Gastroesophageal sphincter (tissue), 4 donors: Measurements from ENCODE around the gene DRC7. TPM values are rescaled to one million over a fixed set of nuclear protein-coding genes. Genes with fewer than 3 reads are reported as not detected.

Experiments
- ATAC-seq: fragments of 150-250 bp; one replicate; pipeline ENCODE4 v1.9.1; 2016; ENCODE audit warnings: mild to moderate bottlenecking, moderate library complexity
- H3K27ac ChIP-seq, 4 donors: fragments of 200-600 bp; sonication (generic) in 3 of 4; 1 replicate in 3 of 4; 2 replicates in 1 of 4; pipeline ENCODE4 v1.5.1; 2016 to 2019
- H3K27me3 ChIP-seq: fragments of 200-600 bp; sonication (generic); one replicate; pipeline ENCODE4 v1.5.1; 2019
- H3K36me3 ChIP-seq, 2 donors: fragments of 200-600 bp; sonication (generic); one replicate each; pipeline ENCODE4 v1.5.1; 2019; ENCODE audit warnings: control low read depth in 1 of 2
- H3K4me1 ChIP-seq, 3 donors: fragments of 200-600 bp; sonication (generic); 1 replicate in 2 of 3; 2 replicates in 1 of 3; pipeline ENCODE4 v1.5.1; 2016 to 2019; ENCODE audit warnings: control low read depth in 2 of 3
- H3K4me3 ChIP-seq, 2 donors: fragments of 200-600 bp; sonication (generic); one replicate each; pipeline ENCODE4 v1.5.1; 2019; ENCODE audit warnings: mild to moderate bottlenecking in 1 of 2, moderate library complexity in 1 of 2
- H3K9me3 ChIP-seq, 3 donors: fragments of 200-600 bp; sonication (generic); one replicate each; pipeline ENCODE4 v1.5.1; 2017 to 2019; ENCODE audit warnings: control low read depth in 2 of 3
- EP300 ChIP-seq: sonication (generic); formaldehyde crosslinking; IDR thresholded peaks from one replicate; pipeline ENCODE4 v1.6.1; 2017; ENCODE audit warnings: antibody characterized with exemption, mild to moderate bottlenecking
- POLR2A ChIP-seq, 2 donors: fragments of 450-650 bp; IDR thresholded peaks; one replicate each; pipeline ENCODE4 v1.6.1; 2017; ENCODE audit warnings: antibody characterized with exemption in 2 of 2, mild to moderate bottlenecking in 2 of 2, moderate library complexity in 1 of 2
- POLR2AphosphoS5 ChIP-seq: sonication (generic); formaldehyde crosslinking; IDR thresholded peaks from one replicate; pipeline ENCODE4 v1.6.1; 2017; ENCODE audit warnings: antibody characterized with exemption
- WGBS, 2 donors: methylation state at CpG; one replicate each; pipeline ENCODE4 v1.1.5; 2018; ENCODE audit warnings: low coverage in 1 of 2; 5-methylcytosine and 5-hydroxymethylcytosine counted together
- total RNA-seq, 4 donors: library from RNA; depleted of rRNA; stranded (reverse); fragments of >200 nt; gene quantifications; one replicate each; pipeline ENCODE4 v1.1.0, GENCODE V29; 2016
- TF ChIP-seq, protein P1 (sequence below), 4 experiments: fragments of 200-600 bp in 2 of 4; fragments of 450-650 bp in 2 of 4; sonication (generic) in 1 of 4; IDR thresholded peaks; one replicate each; pipeline ENCODE4 v1.5.1; 2017 to 2019; ENCODE audit warnings: antibody characterized with exemption in 4 of 4, mild to moderate bottlenecking in 2 of 4, moderate library complexity in 2 of 4

DRC7 gene
- total RNA-seq, 4 donors from 2014 or later = 0.15 TPM; not detected in 3

DNA sequence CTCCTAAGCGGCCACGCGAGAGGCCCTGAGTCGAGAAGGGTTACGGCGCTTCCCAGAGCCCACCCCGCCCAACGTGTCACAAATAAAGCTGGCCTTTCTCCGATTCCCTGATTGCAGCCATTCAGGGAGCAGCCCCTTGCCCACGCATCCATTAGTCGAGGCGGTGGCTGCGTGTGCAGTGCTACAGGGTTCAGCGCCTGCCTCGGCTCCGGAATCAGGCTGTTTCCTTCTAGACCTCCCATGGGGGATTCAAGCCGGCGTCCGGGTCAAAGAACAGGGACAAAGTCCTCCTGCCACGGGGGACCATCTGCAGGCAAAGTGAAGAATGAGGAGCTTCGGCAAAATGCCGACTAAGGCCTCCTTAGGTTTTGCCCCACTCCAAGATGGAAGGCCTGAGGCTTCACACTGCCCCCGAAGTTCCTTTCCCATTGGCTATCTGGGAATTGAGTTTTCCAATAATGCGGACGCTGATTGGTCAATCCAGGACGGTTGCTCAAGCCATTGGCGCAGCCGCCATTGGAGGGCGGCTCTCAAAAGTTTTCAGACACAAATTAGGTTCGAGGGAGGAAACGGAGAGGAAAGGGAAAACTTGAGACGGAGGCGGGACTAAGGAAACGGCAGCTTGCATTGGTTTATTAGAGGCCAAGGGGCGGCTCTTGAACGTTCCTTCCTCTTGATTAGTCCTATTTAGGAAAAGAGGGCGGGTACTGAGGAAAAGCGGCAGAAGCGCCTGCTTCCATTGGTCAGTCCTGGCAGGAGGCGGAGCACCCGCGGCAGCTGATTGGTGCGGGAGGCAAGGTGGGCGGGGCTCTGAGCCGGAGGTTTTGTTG is 40.5 kb downstream of the DRC7 start:
- peak overlapping the region; percentile 90 to 94 for H3K4me3 ChIP-seq
- 0% methylated on average over 3 of the region's 45 CpGs; no CpG with 5 or more reads in 1 of the 2 donors for WGBS, 2 donors
- peak; percentile 25 to 50 for TF ChIP-seq POLR2A (IDR thresholded peaks at IDR 0.05)
- peak; percentile 53 for TF ChIP-seq POLR2AphosphoS5
- TF ChIP-seq, protein P1, sequence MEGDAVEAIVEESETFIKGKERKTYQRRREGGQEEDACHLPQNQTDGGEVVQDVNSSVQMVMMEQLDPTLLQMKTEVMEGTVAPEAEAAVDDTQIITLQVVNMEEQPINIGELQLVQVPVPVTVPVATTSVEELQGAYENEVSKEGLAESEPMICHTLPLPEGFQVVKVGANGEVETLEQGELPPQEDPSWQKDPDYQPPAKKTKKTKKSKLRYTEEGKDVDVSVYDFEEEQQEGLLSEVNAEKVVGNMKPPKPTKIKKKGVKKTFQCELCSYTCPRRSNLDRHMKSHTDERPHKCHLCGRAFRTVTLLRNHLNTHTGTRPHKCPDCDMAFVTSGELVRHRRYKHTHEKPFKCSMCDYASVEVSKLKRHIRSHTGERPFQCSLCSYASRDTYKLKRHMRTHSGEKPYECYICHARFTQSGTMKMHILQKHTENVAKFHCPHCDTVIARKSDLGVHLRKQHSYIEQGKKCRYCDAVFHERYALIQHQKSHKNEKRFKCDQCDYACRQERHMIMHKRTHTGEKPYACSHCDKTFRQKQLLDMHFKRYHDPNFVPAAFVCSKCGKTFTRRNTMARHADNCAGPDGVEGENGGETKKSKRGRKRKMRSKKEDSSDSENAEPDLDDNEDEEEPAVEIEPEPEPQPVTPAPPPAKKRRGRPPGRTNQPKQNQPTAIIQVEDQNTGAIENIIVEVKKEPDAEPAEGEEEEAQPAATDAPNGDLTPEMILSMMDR (IDR thresholded peaks at IDR 0.05) = no peak
- no peak for TF ChIP-seq EP300
- H3K9me3 ChIP-seq = no peaks in the 10 kb centered on the region
- H3K4me1 ChIP-seq = peaks cover 0 to 28% (median 15%) of the 10 kb centered on the region in 3 donors
- peak; percentile 96 for ATAC-seq
- H3K36me3 ChIP-seq = peaks cover 0 to 15% of the 10 kb centered on the region in 2 donors
- peak overlapping the region; percentile 86 to 90 (median 88) for H3K27ac ChIP-seq
- no peaks in the 10 kb centered on the region for H3K27me3 ChIP-seq

DNA sequence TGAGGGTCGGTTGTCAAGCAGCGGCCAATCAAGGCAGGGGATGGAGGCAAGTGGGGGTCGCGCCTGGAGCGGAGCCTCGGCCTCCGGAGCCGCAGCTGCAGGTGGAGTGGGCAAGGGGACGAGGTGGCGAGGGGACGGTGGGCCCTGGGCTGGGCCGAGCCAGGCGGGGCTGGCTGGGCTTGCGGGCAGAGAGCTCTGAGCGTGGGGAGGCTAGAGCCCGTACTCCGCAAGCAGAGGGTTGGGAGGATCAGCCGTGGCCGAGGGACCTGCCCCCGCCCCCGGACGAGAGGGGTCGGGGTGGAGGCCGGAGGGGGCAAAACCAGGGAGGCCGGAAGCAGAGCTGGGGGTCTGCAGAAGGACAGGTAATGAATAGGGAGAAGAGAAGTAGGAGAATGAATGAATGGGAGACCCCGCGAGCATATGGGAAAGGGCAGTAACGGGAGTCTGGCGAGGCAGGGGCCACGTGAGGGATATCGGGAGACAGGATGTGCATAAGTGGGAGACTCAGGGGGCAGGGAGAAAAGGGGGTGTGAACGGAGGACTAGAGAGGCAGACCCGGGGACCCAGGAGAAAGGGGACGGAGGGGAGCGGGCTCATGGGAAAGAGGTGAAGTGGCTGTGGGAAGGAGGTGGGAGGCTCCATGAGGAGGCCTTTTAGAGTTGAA is 41.3 kb downstream of the DRC7 start, which contains the start of gene KATNB1:
Gene KATNB1, plus strand, starts transcription at position 16 of the 664 bp plus-strand sequence. CDS start 1,474 bp downstream, outside the sequence.
- Histone ChIP-seq H3K4me3 (peak within 1 kb of the TSS; percentile 90 to 94), H3K4me1 (peaks cover 0 to 28% (median 15%) of the 10 kb centered on the region in 3 donors), H3K9me3 (no peaks in the 10 kb centered on the region), H3K27me3 (no peaks in the 10 kb centered on the region), H3K27ac (peak within 1 kb of the TSS; percentile 86 to 90 (median 88)), H3K36me3 (peaks cover 0 to 21% of the 10 kb centered on the region in 2 donors)
- peak; percentile 23 for ATAC-seq
- TF ChIP-seq, protein P1 (IDR thresholded peaks at IDR 0.05) = no peak
- TF ChIP-seq POLR2A (IDR thresholded peaks at IDR 0.05) = peak in 1 of 2 donors; percentile 20
- no peak for TF ChIP-seq POLR2AphosphoS5
- TF ChIP-seq EP300 = no peak
- 0 to 2% methylated on average over 10 to 17 of the region's 35 CpGs for WGBS, 2 donors

DNA sequence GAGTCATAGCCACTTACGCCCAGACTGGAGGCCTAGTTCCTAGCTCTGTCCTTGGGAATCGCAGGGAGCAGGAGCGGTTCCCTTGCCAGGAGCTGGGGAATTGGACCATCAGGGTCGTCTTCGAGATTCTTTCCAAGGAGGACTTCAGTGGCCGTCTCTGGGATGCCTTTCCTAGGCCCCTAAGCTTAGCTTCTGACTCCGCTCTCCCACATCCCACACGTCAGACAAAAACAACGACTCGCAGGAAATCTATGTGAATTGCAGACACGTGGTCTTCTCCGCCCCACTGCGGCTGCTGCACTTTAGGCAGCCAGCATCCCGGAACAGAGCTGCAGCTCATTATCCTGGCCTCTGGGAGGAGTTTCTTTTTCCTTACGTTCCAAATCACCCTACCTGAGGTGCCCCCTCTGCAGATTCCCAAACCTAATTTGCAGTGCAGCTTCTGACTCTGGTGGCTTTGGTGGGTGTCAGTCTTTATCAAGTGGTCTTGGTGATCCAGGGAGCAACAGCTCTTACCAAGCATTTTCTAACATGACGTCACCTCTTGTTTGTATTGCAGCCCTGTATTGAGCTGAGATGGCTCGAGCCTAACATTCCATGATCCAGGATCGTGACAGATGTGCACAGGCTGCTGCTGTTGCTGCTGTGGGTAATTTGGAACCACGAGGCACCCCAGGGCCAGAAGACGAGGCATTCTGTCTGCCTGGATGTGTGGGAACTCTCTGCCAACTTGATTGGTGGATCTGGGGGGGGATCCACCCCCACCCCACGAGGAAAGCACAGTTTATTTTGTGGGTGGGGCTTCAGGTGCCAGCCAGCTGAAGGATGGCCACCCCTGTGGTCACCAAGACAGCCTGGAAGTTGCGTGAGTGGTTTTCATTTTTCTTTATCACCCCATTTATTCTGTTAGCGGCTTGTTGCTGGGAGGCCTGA is 42.1 kb downstream of the DRC7 start:
- H3K36me3 ChIP-seq = peaks cover 0 to 26% of the 10 kb centered on the region in 2 donors
- no peak for TF ChIP-seq POLR2AphosphoS5
- TF ChIP-seq, protein P1 (IDR thresholded peaks at IDR 0.05) = peak in 2 of 4 experiments; percentile 5 to 11
- H3K27me3 ChIP-seq = no peaks in the 10 kb centered on the region
- peak overlapping the region in 3 of 4 donors; percentile 78 to 83 (median 81) for H3K27ac ChIP-seq
- 3 to 11% methylated on average over 10 of the region's 23 CpGs for WGBS, 2 donors
- H3K4me1 ChIP-seq = peaks cover 0 to 28% (median 15%) of the 10 kb centered on the region in 3 donors
- H3K9me3 ChIP-seq = no peaks in the 10 kb centered on the region
- no peak for ATAC-seq
- H3K4me3 ChIP-seq = peak overlapping the region; percentile 54 to 90

DNA sequence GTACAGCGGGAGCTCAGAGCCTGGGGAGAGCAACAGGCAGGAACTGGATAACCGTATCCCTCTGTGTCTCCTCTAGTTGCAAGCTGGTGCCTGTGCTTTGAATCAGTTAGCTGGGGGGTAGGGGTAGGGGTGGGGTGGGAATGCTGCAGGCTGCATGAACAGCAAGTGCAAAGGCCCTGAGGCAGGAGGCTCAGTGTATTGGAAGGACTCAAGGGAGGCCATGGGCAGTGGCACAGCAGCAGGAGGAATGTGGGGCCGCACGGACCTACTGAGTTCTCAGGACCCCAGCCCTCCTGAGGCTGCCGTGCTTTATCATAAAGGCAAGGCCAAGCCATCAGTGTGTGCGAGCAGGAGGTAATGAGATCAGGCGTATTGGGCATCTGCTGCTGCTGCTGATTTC is 44.2 kb downstream of the DRC7 start:
- H3K36me3 ChIP-seq = peaks cover 0 to 45% of the 10 kb centered on the region in 2 donors
- ATAC-seq = no peak
- 93 to 100% methylated on average over 3 of the region's 7 CpGs for WGBS, 2 donors
- H3K4me3 ChIP-seq = no peak overlapping the region
- H3K4me1 ChIP-seq = peaks cover 0 to 28% (median 15%) of the 10 kb centered on the region in 3 donors
- TF ChIP-seq, protein P1 (IDR thresholded peaks at IDR 0.05) = no peak
- TF ChIP-seq EP300 (no peak), POLR2A (IDR thresholded peaks at IDR 0.05) (no peak), POLR2AphosphoS5 (no peak)
- H3K27ac ChIP-seq = no peak overlapping the region
- H3K27me3 ChIP-seq = no peaks in the 10 kb centered on the region
- H3K9me3 ChIP-seq = no peaks in the 10 kb centered on the region
